Measurements from ENCODE around the gene PCNX1. TPM values are rescaled to one million over a fixed set of nuclear protein-coding genes. Genes with fewer than 3 reads are reported as not detected.

Gene PCNX1
- total and polyA plus RNA-seq, 4 experiments from 2014 or later = 10.7 to 128 (median 68.4) TPM

DNA sequence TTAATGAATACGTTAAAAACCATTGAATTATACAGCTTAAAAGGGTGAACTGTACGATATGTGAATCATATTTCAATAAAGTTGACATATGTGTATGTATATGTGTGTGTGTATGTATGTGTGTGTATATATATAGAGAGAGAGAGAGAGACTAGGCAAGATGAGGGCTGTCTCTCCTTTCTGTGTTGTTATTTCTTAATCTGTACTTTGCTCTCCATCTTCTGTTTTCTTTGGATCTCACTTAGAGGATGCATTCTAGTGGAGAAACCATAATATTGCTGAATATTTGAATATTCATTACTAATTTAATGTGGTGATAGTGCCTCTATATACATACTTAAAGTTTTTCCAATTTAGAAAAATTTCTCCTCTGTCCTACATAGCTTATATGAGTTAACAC lies 50.5 kb downstream of the PCNX1 start:
- Histone ChIP-seq H3K36me3 (ENCODE audit: insufficient read depth, low read length) (no peaks in the 10 kb centered on the region), H3K4me1 (ENCODE audit: insufficient read depth, low read length) (peaks cover 49% of the 10 kb centered on the region), H3K27me3 (ENCODE audit: insufficient read depth, low read length) (no peaks in the 10 kb centered on the region), H3K27ac (ENCODE audit: low read depth, low read length) (no peak overlapping the region), H3K4me3 (ENCODE audit: low read length in 2 of 2) (no peak overlapping the region), H3K9me3 (ENCODE audit: control insufficient read depth in 1 of 2, low read length in 2 of 2) (no peaks in the 10 kb centered on the region)
- POLR2A ChIA-PET (ENCODE audit: partially characterized antibody) = interaction anchor here (0.7 to 2.0 kb wide), 3 partner anchors 15 to 51 kb away, joined by 3 to 17 read pairs (median 4); partner anchors contain the start of gene PCNX1
- Mint-ChIP-seq H3K27me3 (no peaks in the 10 kb centered on the region), H3K27ac (peak overlapping the region in 4 of 7 donors; percentile 9 to 77 (median 30)), H3K4me3 (no peak overlapping the region), H3K4me1 (peaks cover 34 to 64% (median 49%) of the 10 kb centered on the region in 4 donors), H3K36me3 (peaks cover 12 to 36% of the 10 kb centered on the region in 2 donors), H3K9me3 (no peaks in the 10 kb centered on the region)
- CTCF ChIA-PET (ENCODE audit: partially characterized antibody) = interaction anchor here (0.8 to 7.8 kb wide), 13 partner anchors 9 to 244 kb away, joined by 3 to 219 read pairs (median 4); partner anchors contain the start of gene PCNX1
- no peak for DNase-seq
- intact Hi-C loops (cut with micrococcal nuclease) = loop anchor here (2.0 kb wide), 1 partner anchor 15 kb away; no protein-coding TSS in a partner anchor

GRCh38 chr14:70962935-70963334 lies 55.7 kb downstream of the PCNX1 start:
- Histone ChIP-seq H3K9me3 (ENCODE audit: control insufficient read depth in 1 of 2, low read length in 2 of 2) (no peaks in the 10 kb centered on the region), H3K27ac (ENCODE audit: low read depth, low read length) (no peak overlapping the region), H3K4me1 (ENCODE audit: insufficient read depth, low read length) (peaks cover 49% of the 10 kb centered on the region), H3K36me3 (ENCODE audit: insufficient read depth, low read length) (no peaks in the 10 kb centered on the region), H3K4me3 (ENCODE audit: low read length in 2 of 2) (no peak overlapping the region), H3K27me3 (ENCODE audit: insufficient read depth, low read length) (no peaks in the 10 kb centered on the region)
- H3K36me3 Mint-ChIP-seq = peaks cover 26 to 49% of the 10 kb centered on the region in 2 donors
- ChIA-PET POLR2A (ENCODE audit: partially characterized antibody) (no interaction called here), CTCF (ENCODE audit: partially characterized antibody) (interaction anchor here (1.0 to 2.5 kb wide), 4 partner anchors 57 to 76 kb away, joined by 3 to 13 read pairs (median 3); partner anchors contain the start of gene PCNX1)
- peak overlapping the region in 6 of 7 donors; percentile 17 to 67 (median 52) for H3K27ac Mint-ChIP-seq
- H3K4me3 Mint-ChIP-seq = peak overlapping the region in 2 of 8 donors; percentile 1 to 41
- no peaks in the 10 kb centered on the region for H3K27me3 Mint-ChIP-seq
- DNase-seq = no peak
- peaks cover 30 to 70% (median 52%) of the 10 kb centered on the region in 4 donors for H3K4me1 Mint-ChIP-seq
- intact Hi-C loops (cut with micrococcal nuclease) = no loop called here
- no peaks in the 10 kb centered on the region for H3K9me3 Mint-ChIP-seq

DNA sequence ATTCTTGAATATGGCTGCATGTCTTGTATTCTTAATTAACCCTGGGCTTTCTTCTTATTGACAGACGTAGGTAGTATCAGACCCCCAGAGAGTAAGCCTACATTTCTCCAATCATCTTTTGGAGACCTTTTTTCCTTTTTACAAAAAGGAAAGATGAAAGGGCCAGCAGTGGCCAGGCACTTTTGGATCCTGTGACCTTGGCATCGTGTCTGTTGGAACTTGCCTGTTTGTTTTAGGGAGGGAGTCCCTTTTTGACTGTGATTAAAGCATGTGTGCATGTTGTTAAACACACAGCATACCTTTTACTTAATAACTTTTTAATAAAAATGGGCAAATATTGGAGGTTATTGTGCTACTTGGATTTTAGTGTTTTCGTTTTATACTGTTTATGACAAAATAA lies 57.2 kb downstream of the PCNX1 start:
- ChIA-PET POLR2A (ENCODE audit: partially characterized antibody) (interaction anchor here (1.0 to 1.2 kb wide), 2 partner anchors 14 to 23 kb away, joined by 3 read pairs; no protein-coding TSS in a partner anchor), CTCF (ENCODE audit: partially characterized antibody) (interaction anchor here (0.7 to 9.3 kb wide), 6 partner anchors 8 to 146 kb away, joined by 3 to 88 read pairs (median 8); partner anchors contain the start of gene PCNX1)
- H3K36me3 Mint-ChIP-seq = peaks cover 26 to 54% of the 10 kb centered on the region in 2 donors
- no peak overlapping the region for H3K27ac ChIP-seq (ENCODE audit: low read depth, low read length)
- H3K4me1 ChIP-seq (ENCODE audit: insufficient read depth, low read length) = peaks cover 59% of the 10 kb centered on the region
- H3K4me3 Mint-ChIP-seq = no peak overlapping the region
- H3K4me1 Mint-ChIP-seq = peaks cover 38 to 81% (median 62%) of the 10 kb centered on the region in 4 donors
- H3K9me3 ChIP-seq (ENCODE audit: control insufficient read depth in 1 of 2, low read length in 2 of 2) = no peaks in the 10 kb centered on the region
- no peak for DNase-seq
- intact Hi-C loops (cut with micrococcal nuclease) = no loop called here
- no peaks in the 10 kb centered on the region for H3K27me3 ChIP-seq (ENCODE audit: insufficient read depth, low read length)
- H3K27me3 Mint-ChIP-seq = no peaks in the 10 kb centered on the region
- no peaks in the 10 kb centered on the region for H3K9me3 Mint-ChIP-seq
- H3K36me3 ChIP-seq (ENCODE audit: insufficient read depth, low read length) = no peaks in the 10 kb centered on the region
- H3K27ac Mint-ChIP-seq = peak overlapping the region in 5 of 7 donors; percentile 13 to 61 (median 53)
- no peak overlapping the region for H3K4me3 ChIP-seq (ENCODE audit: low read length in 2 of 2)

- no peak overlapping the region for H3K4me3 ChIP-seq (ENCODE audit: low read length in 2 of 2)
- Mint-ChIP-seq H3K4me1 (peaks cover 39 to 66% (median 51%) of the 10 kb centered on the region in 4 donors), H3K27me3 (no peaks in the 10 kb centered on the region), H3K36me3 (peaks cover 21 to 41% of the 10 kb centered on the region in 2 donors), H3K4me3 (no peak overlapping the region), H3K27ac (peak overlapping the region; percentile 13 to 89 (median 67)), H3K9me3 (no peaks in the 10 kb centered on the region)
- peaks cover 54% of the 10 kb centered on the region for H3K4me1 ChIP-seq (ENCODE audit: insufficient read depth, low read length)
- H3K9me3 ChIP-seq (ENCODE audit: control insufficient read depth in 1 of 2, low read length in 2 of 2) = no peaks in the 10 kb centered on the region
- CTCF ChIA-PET (ENCODE audit: partially characterized antibody) = interaction anchor here (1.3 to 9.3 kb wide), 6 partner anchors 27 to 153 kb away, joined by 3 to 88 read pairs (median 8); partner anchors contain the start of gene PCNX1
- peak overlapping the region; percentile 4 for H3K27ac ChIP-seq (ENCODE audit: low read depth, low read length)
- no peaks in the 10 kb centered on the region for H3K27me3 ChIP-seq (ENCODE audit: insufficient read depth, low read length)
- intact Hi-C loops (cut with micrococcal nuclease) = loop anchor here (5.0 kb wide), 2 partner anchors 259 to 349 kb away; no protein-coding TSS in a partner anchor
- POLR2A ChIA-PET (ENCODE audit: partially characterized antibody) = interaction anchor here (0.8 to 5.5 kb wide), 3 partner anchors 11 to 65 kb away, joined by 3 to 41 read pairs (median 4); partner anchors contain the start of gene PCNX1
- H3K36me3 ChIP-seq (ENCODE audit: insufficient read depth, low read length) = peaks cover 4% of the 10 kb centered on the region
- DNase-seq = no peak
These were observed 64.3 kb downstream of the PCNX1 start for GRCh38 chr14:70971560-70971959.

DNA sequence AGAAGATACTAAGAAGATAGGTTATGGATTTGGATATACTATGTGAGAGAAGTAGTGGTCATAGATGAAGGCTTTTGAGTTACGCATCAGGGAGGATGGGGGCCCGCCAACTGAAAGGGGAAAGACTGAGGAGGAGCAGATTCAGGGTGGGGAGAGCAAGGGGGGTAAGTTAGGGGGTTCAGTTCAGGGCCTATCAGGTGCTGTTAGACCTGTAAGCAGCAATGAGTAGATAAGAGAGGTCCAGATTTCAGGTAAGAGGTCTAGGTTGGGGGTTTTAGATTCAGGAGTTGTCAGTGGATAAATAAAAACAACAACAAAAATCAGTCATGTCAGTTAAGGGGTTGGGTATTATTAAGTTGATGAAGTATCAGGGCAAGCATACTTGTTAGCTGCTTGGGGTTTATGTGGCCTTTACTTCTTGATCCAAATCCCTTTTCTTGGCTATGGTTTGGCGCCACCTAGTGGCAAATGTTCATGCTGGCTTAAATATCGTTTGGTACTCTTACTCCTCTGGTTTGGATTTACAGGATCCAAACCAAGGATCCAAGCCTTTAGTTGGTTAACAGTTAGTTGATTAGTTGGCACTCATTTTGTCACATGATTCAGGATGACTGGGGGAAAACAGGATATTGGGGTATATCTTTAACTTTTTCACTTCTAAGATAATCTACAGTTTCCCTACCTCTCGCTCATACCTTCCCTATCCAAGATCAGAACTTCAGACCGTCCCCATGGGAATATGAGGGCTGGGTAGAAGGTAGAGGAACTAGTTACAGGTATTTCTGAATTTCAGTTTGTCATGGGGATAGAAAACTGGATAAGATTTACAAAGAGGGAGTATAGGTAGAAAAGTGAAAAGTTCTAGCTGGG lies 65.1 kb downstream of the PCNX1 start:
- POLR2A ChIA-PET (ENCODE audit: partially characterized antibody) = interaction anchor here (0.6 to 5.5 kb wide), 12 partner anchors 11 to 164 kb away, joined by 3 to 41 read pairs (median 3); partner anchors contain the start of gene PCNX1
- peak overlapping the region; percentile 4 for H3K27ac ChIP-seq (ENCODE audit: low read depth, low read length)
- no peaks in the 10 kb centered on the region for H3K27me3 ChIP-seq (ENCODE audit: insufficient read depth, low read length)
- intact Hi-C loops (cut with micrococcal nuclease) = loop anchor here (1.0 to 5.0 kb wide), 8 partner anchors 16 to 350 kb away; partner anchors contain the start of gene PCNX1
- DNase-seq = peak; percentile 72 to 82 (median 78)
- Mint-ChIP-seq H3K4me1 (peaks cover 40 to 67% (median 52%) of the 10 kb centered on the region in 4 donors), H3K27me3 (no peaks in the 10 kb centered on the region), H3K4me3 (peak overlapping the region in 4 of 8 donors; percentile 20 to 63 (median 46)), H3K27ac (peak overlapping the region; percentile 67 to 90 (median 87)), H3K9me3 (no peaks in the 10 kb centered on the region), H3K36me3 (peaks cover 28 to 49% of the 10 kb centered on the region in 2 donors)
- no peaks in the 10 kb centered on the region for H3K9me3 ChIP-seq (ENCODE audit: control insufficient read depth in 1 of 2, low read length in 2 of 2)
- peaks cover 48% of the 10 kb centered on the region for H3K4me1 ChIP-seq (ENCODE audit: insufficient read depth, low read length)
- CTCF ChIA-PET (ENCODE audit: partially characterized antibody) = interaction anchor here (0.7 to 9.3 kb wide), 21 partner anchors 8 to 154 kb away, joined by 3 to 88 read pairs (median 4); partner anchors contain the start of gene PCNX1
- H3K36me3 ChIP-seq (ENCODE audit: insufficient read depth, low read length) = peaks cover 12% of the 10 kb centered on the region
- no peak overlapping the region for H3K4me3 ChIP-seq (ENCODE audit: low read length in 2 of 2)

GRCh38 chr14:70976591-70976990 lies 69.3 kb downstream of the PCNX1 start:
- CTCF ChIA-PET (ENCODE audit: partially characterized antibody) = interaction anchor here (0.9 to 6.8 kb wide), 6 partner anchors 13 to 159 kb away, joined by 3 to 56 read pairs (median 4); partner anchors contain the start of gene PCNX1
- intact Hi-C loops (cut with micrococcal nuclease) = no loop called here
- H3K36me3 ChIP-seq (ENCODE audit: insufficient read depth, low read length) = peaks cover 26% of the 10 kb centered on the region
- no peaks in the 10 kb centered on the region for H3K27me3 ChIP-seq (ENCODE audit: insufficient read depth, low read length)
- Mint-ChIP-seq H3K27me3 (no peaks in the 10 kb centered on the region), H3K27ac (peak overlapping the region in 4 of 7 donors; percentile 43 to 91 (median 78)), H3K4me3 (no peak overlapping the region), H3K9me3 (no peaks in the 10 kb centered on the region), H3K36me3 (peaks cover 31 to 48% of the 10 kb centered on the region in 2 donors), H3K4me1 (peaks cover 52 to 73% (median 61%) of the 10 kb centered on the region in 4 donors)
- H3K4me1 ChIP-seq (ENCODE audit: insufficient read depth, low read length) = peaks cover 53% of the 10 kb centered on the region
- no peak overlapping the region for H3K4me3 ChIP-seq (ENCODE audit: low read length in 2 of 2)
- no peaks in the 10 kb centered on the region for H3K9me3 ChIP-seq (ENCODE audit: control insufficient read depth in 1 of 2, low read length in 2 of 2)
- DNase-seq = no peak
- no peak overlapping the region for H3K27ac ChIP-seq (ENCODE audit: low read depth, low read length)
- POLR2A ChIA-PET (ENCODE audit: partially characterized antibody) = interaction anchor here (1.2 to 1.9 kb wide), 2 partner anchors 12 to 167 kb away, joined by 3 to 4 read pairs; partner anchors contain the start of gene MAP3K9

Data from CD4-positive, alpha-beta memory T cell (primary cell).